ENCODE data around the gene RSPO3. TPM values are rescaled to one million over a fixed set of nuclear protein-coding genes. Genes with fewer than 3 reads are reported as not detected.

RSPO3 gene
- total and polyA plus RNA-seq, 11 donors = 0.15 to 2.1 (median 0.37) TPM; not detected in 1

DNA sequence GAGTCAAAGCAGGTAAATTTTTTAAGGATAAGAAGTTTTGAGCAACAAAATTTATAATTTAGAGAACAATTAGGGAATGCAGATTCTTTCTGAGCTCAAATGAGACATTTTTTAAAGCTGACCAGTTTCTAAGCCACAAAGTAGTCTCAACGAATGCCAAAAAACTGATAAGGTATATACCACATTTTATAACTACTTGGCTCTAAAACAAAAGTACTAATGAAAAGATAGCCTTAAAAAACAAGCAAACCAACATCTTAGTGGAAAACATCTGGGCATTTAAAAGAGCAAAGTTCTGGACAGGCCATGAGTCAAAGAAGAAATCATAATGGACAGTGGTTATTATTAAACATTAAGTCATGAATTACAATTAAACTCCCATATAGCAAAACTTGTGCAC is 125.0 kb downstream of the RSPO3 start:
- no peak overlapping the region for H3K27ac ChIP-seq
- H3K27me3 ChIP-seq = peaks cover 0 to 2% (median 0%) of the 10 kb centered on the region in 9 donors
- no peak overlapping the region for H3K4me3 ChIP-seq
- no peaks in the 10 kb centered on the region for H3K36me3 ChIP-seq
- H3K9me3 ChIP-seq = no peaks in the 10 kb centered on the region
- 56 to 67% (median 63%) methylated on average over 1 of the region's 1 CpG for WGBS, 4 donors
- no peak for DNase-seq
- no peak for ATAC-seq
- no peaks in the 10 kb centered on the region for H3K4me1 ChIP-seq
- no peak for TF ChIP-seq POLR2A (IDR thresholded peaks at IDR 0.05)
- TF ChIP-seq, protein P1, sequence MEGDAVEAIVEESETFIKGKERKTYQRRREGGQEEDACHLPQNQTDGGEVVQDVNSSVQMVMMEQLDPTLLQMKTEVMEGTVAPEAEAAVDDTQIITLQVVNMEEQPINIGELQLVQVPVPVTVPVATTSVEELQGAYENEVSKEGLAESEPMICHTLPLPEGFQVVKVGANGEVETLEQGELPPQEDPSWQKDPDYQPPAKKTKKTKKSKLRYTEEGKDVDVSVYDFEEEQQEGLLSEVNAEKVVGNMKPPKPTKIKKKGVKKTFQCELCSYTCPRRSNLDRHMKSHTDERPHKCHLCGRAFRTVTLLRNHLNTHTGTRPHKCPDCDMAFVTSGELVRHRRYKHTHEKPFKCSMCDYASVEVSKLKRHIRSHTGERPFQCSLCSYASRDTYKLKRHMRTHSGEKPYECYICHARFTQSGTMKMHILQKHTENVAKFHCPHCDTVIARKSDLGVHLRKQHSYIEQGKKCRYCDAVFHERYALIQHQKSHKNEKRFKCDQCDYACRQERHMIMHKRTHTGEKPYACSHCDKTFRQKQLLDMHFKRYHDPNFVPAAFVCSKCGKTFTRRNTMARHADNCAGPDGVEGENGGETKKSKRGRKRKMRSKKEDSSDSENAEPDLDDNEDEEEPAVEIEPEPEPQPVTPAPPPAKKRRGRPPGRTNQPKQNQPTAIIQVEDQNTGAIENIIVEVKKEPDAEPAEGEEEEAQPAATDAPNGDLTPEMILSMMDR (IDR thresholded peaks at IDR 0.05) = no peak
- intact Hi-C loops (cut with DNase I) = no loop called here

Other genes with a start within 250 kb of the RSPO3 start
- 10 to 100 TPM; 41.0 to 78.9 (median 47.9) TPM for gene RNF146, start 148.2 kb downstream of the RSPO3 start, total RNA-seq
- 10 to 100 TPM; 25.5 to 27.7 TPM for gene RNF146, start 148.2 kb downstream of the RSPO3 start, polyA plus RNA-seq
- gene ECHDC1, start 224.9 kb downstream of the RSPO3 start, total RNA-seq = 10 to 100 TPM; 29.8 to 51.3 (median 35.2) TPM
- gene ECHDC1, start 224.9 kb downstream of the RSPO3 start, polyA plus RNA-seq = 10 to 100 TPM; 24.3 to 45.3 TPM